Endothelial cell of umbilical vein (primary cell): Measurements from ENCODE around the gene PCDH17. TPM values are rescaled to one million over a fixed set of nuclear protein-coding genes. Genes with fewer than 3 reads are reported as not detected.

Experiments
- BruUV-seq: library from RNA; stranded (reverse); fragments of 400-500 nt; replicated peaks from 2 replicates; lab custom pipeline; 2021; lab: Mats Ljungman, UMichigan
- CTCF ChIA-PET: fragments of 300-600, 350-600 bp; sonication (Branson Sonifier 250); formaldehyde crosslinking; loops from one replicate; lab custom pipeline; 2021; ENCODE audit warnings: antibody characterized with exemption, inconsistent platforms; lab: Charles Lee
- POLR2A ChIA-PET: fragments of 300-600, 350-600 bp; sonication (Branson Sonifier 250); formaldehyde crosslinking; loops from one replicate; lab custom pipeline; 2021; ENCODE audit warnings: antibody characterized with exemption, inconsistent platforms; lab: Charles Lee
- DNase-seq: peaks from one replicate; pipeline ENCODE4 v3.0.0-alpha.2; 2011; ENCODE audit warnings: low read depth, low spot score
- FAIRE-seq: peaks from 2 replicates; lab custom pipeline; 2011; peaks lifted over from hg19 to GRCh38; lab: Jason Lieb, UNC
- H2AFZ ChIP-seq: 2 replicates; pipeline ENCODE4 v1.6.0; 2012; ENCODE audit warnings: low read depth, low read length, control low read depth, inconsistent platforms
- H3K27ac ChIP-seq: 2 replicates; pipeline ENCODE4 v1.5.1; 2011; ENCODE audit warnings: low read depth, mild to moderate bottlenecking, control low read depth, low read length, moderate library complexity; ENCODE audit not compliant: insufficient read depth
- H3K27me3 ChIP-seq, 2 experiments: 2 replicates each; pipeline versions ENCODE4 v1.6.0 to v1.6.1; 2011; ENCODE audit warnings: low read length in 2 of 2, mixed read lengths in 1 of 2; ENCODE audit not compliant: control insufficient read depth in 2 of 2, insufficient read depth in 2 of 2
- H3K36me3 ChIP-seq, 2 experiments: 2 replicates in 1 of 2; 3 replicates in 1 of 2; pipeline ENCODE4 v1.5.1; 2011; ENCODE audit warnings: low read length in 2 of 2, mild to moderate bottlenecking in 1 of 2, moderate library complexity in 1 of 2; ENCODE audit not compliant: control insufficient read depth in 2 of 2, insufficient read depth in 2 of 2; ENCODE audit errors: extremely low read depth in 1 of 2
- H3K4me1 ChIP-seq: 3 replicates; pipeline ENCODE4 v1.5.1; 2011; ENCODE audit warnings: mild to moderate bottlenecking, low read length; ENCODE audit not compliant: control insufficient read depth, insufficient read depth; ENCODE audit errors: extremely low read depth
- H3K4me2 ChIP-seq: 2 replicates; pipeline ENCODE4 v1.6.1; 2011; ENCODE audit warnings: low read length, control low read depth, mixed read lengths; ENCODE audit not compliant: insufficient read depth
- H3K4me3 ChIP-seq, 3 experiments: fragments of 200-600 bp in 1 of 3; sonication (generic), shearing (Covaris generic) in 1 of 3; replicated peaks in 1 of 3; 2 replicates each; pipeline ENCODE4 v1.5.1; 2011 to 2016; ENCODE audit warnings: control low read depth in 3 of 3, low read length in 3 of 3, mild to moderate bottlenecking in 2 of 3, inconsistent platforms in 1 of 3, low read depth in 1 of 3, moderate library complexity in 1 of 3; ENCODE audit not compliant: insufficient read depth in 1 of 3
- H3K79me2 ChIP-seq: 2 replicates; pipeline ENCODE4 v1.6.0; 2012; ENCODE audit warnings: low read length, inconsistent platforms; ENCODE audit not compliant: control insufficient read depth, insufficient read depth
- H3K9ac ChIP-seq: replicated peaks from 2 replicates; pipeline ENCODE3; 2011; ENCODE audit warnings: low read length, control low read depth; ENCODE audit not compliant: insufficient read depth; ENCODE audit errors: extremely low read depth
- H3K9me1 ChIP-seq: replicated peaks from 3 replicates; pipeline ENCODE4 v1.6.0; 2011; ENCODE audit warnings: mild to moderate bottlenecking, low read length; ENCODE audit not compliant: control insufficient read depth, insufficient read depth; ENCODE audit errors: extremely low read depth
- H3K9me3 ChIP-seq: replicated peaks from 2 replicates; pipeline ENCODE4 v1.5.1; 2012; ENCODE audit warnings: low read length, inconsistent platforms; ENCODE audit not compliant: control insufficient read depth, insufficient read depth
- H4K20me1 ChIP-seq: replicated peaks from 2 replicates; pipeline ENCODE3; 2011; ENCODE audit warnings: mild to moderate bottlenecking, low read length; ENCODE audit not compliant: control insufficient read depth, insufficient read depth; ENCODE audit errors: extremely low read depth
- CTCF ChIP-seq, 2 donors: IDR thresholded peaks; 1 replicate in 1 of 2; 2 replicates in 1 of 2; pipeline ENCODE4 v1.5.1; 2011; ENCODE audit warnings: low read length in 2 of 2, mild to moderate bottlenecking in 2 of 2, moderate library complexity in 2 of 2, control low read depth in 1 of 2, inconsistent platforms in 1 of 2, low read depth in 1 of 2; ENCODE audit not compliant: insufficient read depth in 1 of 2; ENCODE audit errors: extremely low read depth in 1 of 2
- EZH2 ChIP-seq: IDR thresholded peaks from 2 replicates; pipeline ENCODE4 v1.6.1; 2012; ENCODE audit warnings: borderline replicate concordance, low read depth, mild to moderate bottlenecking, moderate library complexity, low read length, inconsistent platforms; ENCODE audit not compliant: severe bottlenecking
- GATA2 ChIP-seq: IDR thresholded peaks from 2 replicates; pipeline ENCODE4 v1.7.0; 2011; ENCODE audit warnings: low read depth, mild to moderate bottlenecking, moderate library complexity, mixed read lengths, low read length; ENCODE audit not compliant: insufficient read length, insufficient read depth
- JUN ChIP-seq: IDR thresholded peaks from 2 replicates; pipeline ENCODE4 v1.6.1; 2011; ENCODE audit warnings: borderline replicate concordance, low read depth; ENCODE audit not compliant: insufficient read length, insufficient read depth
- MAX ChIP-seq: IDR thresholded peaks from 2 replicates; pipeline ENCODE4 v1.6.1; 2011; ENCODE audit not compliant: insufficient read depth, insufficient read length
- POLR2A ChIP-seq: IDR thresholded peaks from 2 replicates; pipeline ENCODE4 v1.6.1; 2012; ENCODE audit warnings: low read depth, mild to moderate bottlenecking, control low read depth, low read length
- POLR2AphosphoS5 ChIP-seq: IDR thresholded peaks from 2 replicates; pipeline ENCODE4 v1.6.1; 2012; ENCODE audit warnings: low read depth, mild to moderate bottlenecking, control low read depth, low read length, moderate library complexity; ENCODE audit not compliant: insufficient read depth
- dilution Hi-C: fragments of 300-500 bp; cut with MboI; formaldehyde crosslinking; loops from one replicate; pipeline ENCODE4 v1.15.0; 2019; ENCODE audit warnings: low sequenced_read_pairs; ENCODE audit not compliant: extremely low pct_ligation_motif_present
- intact Hi-C: fragments of 100-400 bp; cut with micrococcal nuclease; formaldehyde crosslinking; loops from one replicate; pipeline ENCODE4 v1.10.0; 2022
- polyA plus RNA-seq, 4 experiments: library from polyadenylated mRNA; depleted of rRNA in 3 of 4; stranded (reverse) in 3 of 4; unstranded in 1 of 4; fragments of >200 nt; gene quantifications; 2 replicates each; pipeline versions ENCODE4 v1.2.1 to v1.2.3, GENCODE V29; 2011 to 2012; ENCODE audit warnings: missing spikeins in 1 of 4
- total RNA-seq: library from RNA; stranded (reverse); gene quantifications from 2 replicates; pipeline ENCODE4 v1.2.3, GENCODE V29; 2021

Gene PCDH17
- total and polyA plus RNA-seq, 2 donors (not counting 3 experiments of a cell fraction or from before 2014, with no cell fraction given) = 2.1 to 4.2 TPM

GRCh38 chr13:57763689-57764088, 132.1 kb downstream of the PCDH17 start:
- no peak for DNase-seq
- no TSS peak for BruUV-seq
- TF ChIP-seq POLR2AphosphoS5 (no peak), POLR2A (no peak), MAX (no peak), GATA2 (no peak), CTCF (IDR thresholded peaks at IDR 0.05; ENCODE audit: extremely low read depth in 1 of 2, insufficient read depth in 1 of 2, low read depth in 1 of 2, low read length in 2 of 2) (no peak), JUN (no peak), EZH2 (no peak)
- Histone ChIP-seq H3K9me3 (no peaks in the 10 kb centered on the region), H3K27me3 (no peaks in the 10 kb centered on the region), H3K36me3 (no peaks in the 10 kb centered on the region), H3K79me2 (no peaks in the 10 kb centered on the region), H3K4me1 (no peaks in the 10 kb centered on the region), H3K27ac (no peak overlapping the region), H3K4me3 (no peak overlapping the region), H4K20me1 (no peaks in the 10 kb centered on the region), H2AFZ (no peak overlapping the region), H3K9me1 (no peaks in the 10 kb centered on the region), H3K4me2 (no peak overlapping the region), H3K9ac (no peak overlapping the region)
- CTCF ChIA-PET = no interaction called here
- dilution Hi-C loops (no loop called here), intact Hi-C loops (no loop called here)
- POLR2A ChIA-PET = no interaction called here
- no peak for FAIRE-seq
